Brain microvascular endothelial cell (primary cell): Measurements from ENCODE around the gene PTCRA.

ENCODE experiments used
- DNase-seq: peaks from one replicate; pipeline ENCODE4 v3.0.0-alpha.2; 2020
- H3K27ac ChIP-seq: fragments of 250-450 bp; sonication (Bioruptor Pico); 2 replicates; pipeline ENCODE4 v1.5.1; 2020; ENCODE audit warnings: mild to moderate bottlenecking, moderate library complexity
- H3K27me3 ChIP-seq: fragments of 250-450 bp; sonication (Bioruptor Pico); replicated peaks from 2 replicates; pipeline ENCODE4 v1.5.1; 2020; ENCODE audit warnings: mild to moderate bottlenecking
- H3K36me3 ChIP-seq: fragments of 250-450 bp; sonication (Bioruptor Pico); replicated peaks from 2 replicates; pipeline ENCODE4 v1.5.1; 2020; ENCODE audit warnings: mild to moderate bottlenecking
- H3K4me3 ChIP-seq: 2 replicates; pipeline ENCODE4 v1.5.1; 2011; ENCODE audit warnings: low read depth, mild to moderate bottlenecking, control low read depth, low read length, moderate library complexity
- CTCF ChIP-seq: IDR thresholded peaks from 2 replicates; pipeline ENCODE4 v1.5.1; 2011; ENCODE audit warnings: low read depth, mild to moderate bottlenecking, moderate library complexity, low read length, control low read depth, inconsistent platforms; ENCODE audit errors: missing control alignments
- in situ Hi-C: cut with HindIII; loops from 2 replicates; pipeline ENCODE4 v1.10.0; 2017; ENCODE audit warnings: low sequenced_read_pairs, low pct_ligation_motif_present

The PTCRA gene

GRCh38 chr6:42932412-42932811 lies 16.6 kb downstream of the PTCRA start:
- no peak for TF ChIP-seq CTCF
- in situ Hi-C loops: no loop called here
- no peak for DNase-seq
- no peak overlapping the region for H3K4me3 ChIP-seq
- H3K36me3 ChIP-seq: peaks cover 23% of the 10 kb centered on the region
- no peak overlapping the region for H3K27ac ChIP-seq
- no peaks in the 10 kb centered on the region for H3K27me3 ChIP-seq

GRCh38 chr6:42933205-42933604 lies 17.4 kb downstream of the PTCRA start:
- Histone ChIP-seq H3K36me3 (peaks cover 29% of the 10 kb centered on the region), H3K27me3 (no peaks in the 10 kb centered on the region), H3K27ac (no peak overlapping the region), H3K4me3 (no peak overlapping the region)
- TF ChIP-seq CTCF: no peak
- no peak for DNase-seq
- in situ Hi-C loops: no loop called here

GRCh38 chr6:42935322-42935721 lies 19.5 kb downstream of the PTCRA start:
- TF ChIP-seq CTCF: no peak
- Histone ChIP-seq H3K27me3 (no peaks in the 10 kb centered on the region), H3K36me3 (peaks cover 39% of the 10 kb centered on the region), H3K4me3 (no peak overlapping the region), H3K27ac (no peak overlapping the region)
- DNase-seq: no peak
- in situ Hi-C loops: no loop called here

GRCh38 chr6:42936398-42936797 lies 20.5 kb downstream of the PTCRA start:
- no peak for TF ChIP-seq CTCF
- Histone ChIP-seq H3K27me3 (no peaks in the 10 kb centered on the region), H3K36me3 (peaks cover 42% of the 10 kb centered on the region), H3K4me3 (no peak overlapping the region), H3K27ac (no peak overlapping the region)
- no peak for DNase-seq
- in situ Hi-C loops: no loop called here

GRCh38 chr6:42937548-42938427 lies 21.9 kb downstream of the PTCRA start:
- H3K4me3 ChIP-seq: no peak overlapping the region
- no peak overlapping the region for H3K27ac ChIP-seq
- TF ChIP-seq CTCF: no peak
- no peaks in the 10 kb centered on the region for H3K27me3 ChIP-seq
- H3K36me3 ChIP-seq: peaks cover 42% of the 10 kb centered on the region
- in situ Hi-C loops: no loop called here
- no peak for DNase-seq

- TF ChIP-seq CTCF: no peak
- no peaks in the 10 kb centered on the region for H3K27me3 ChIP-seq
- H3K27ac ChIP-seq: no peak overlapping the region
- H3K4me3 ChIP-seq: no peak overlapping the region
- no peak for DNase-seq
- in situ Hi-C loops: no loop called here
- H3K36me3 ChIP-seq: peaks cover 43% of the 10 kb centered on the region
Observed at GRCh38 chr6:42938428-42938796, 22.6 kb downstream of the PTCRA start.
